DND-41 (cell line): Measurements from ENCODE around the gene ARAP1.

ENCODE experiments used
- ATAC-seq: fragments of 200-7000 bp; cut with Tn5 transposase; 3 replicates; pipeline ENCODE4 v1.9.1; 2021; ENCODE audit warnings: low read depth; ENCODE audit not compliant: insufficient read depth
- DNase-seq: peaks from one replicate; pipeline ENCODE4 v3.0.0-alpha.2; 2020
- H2AFZ ChIP-seq: 2 replicates; pipeline ENCODE4 v1.6.0; 2012; ENCODE audit warnings: low read depth, low read length
- H3K27ac ChIP-seq: 2 replicates; pipeline ENCODE4 v1.5.1; 2012; ENCODE audit warnings: low read length, inconsistent platforms
- H3K27me3 ChIP-seq: fragments of 200-600 bp; sonication (generic); 2 replicates; pipeline ENCODE4 v1.6.0; 2012; ENCODE audit warnings: low read length, mild to moderate bottlenecking, inconsistent platforms; ENCODE audit not compliant: insufficient read depth, poor library complexity
- H3K36me3 ChIP-seq: 2 replicates; pipeline ENCODE4 v1.5.1; 2012; ENCODE audit warnings: low read length, inconsistent platforms; ENCODE audit not compliant: insufficient read depth
- H3K4me1 ChIP-seq: 2 replicates; pipeline ENCODE4 v1.5.1; 2012; ENCODE audit warnings: mild to moderate bottlenecking, low read length; ENCODE audit not compliant: insufficient read depth
- H3K4me2 ChIP-seq: 2 replicates; pipeline ENCODE4 v1.6.0; 2012; ENCODE audit warnings: mild to moderate bottlenecking, moderate library complexity, low read length, inconsistent platforms; ENCODE audit not compliant: insufficient read depth
- H3K4me3 ChIP-seq, 2 experiments: fragments of 200-600 bp in 1 of 2; shearing (Covaris generic) in 1 of 2; 2 replicates each; pipeline ENCODE4 v1.5.1; 2012 to 2016; ENCODE audit warnings: inconsistent platforms in 2 of 2, low read length in 2 of 2, mild to moderate bottlenecking in 2 of 2, low read depth in 1 of 2, moderate library complexity in 1 of 2
- H3K79me2 ChIP-seq: 2 replicates; pipeline ENCODE4 v1.6.0; 2012; ENCODE audit warnings: low read length, inconsistent platforms; ENCODE audit not compliant: insufficient read depth
- H3K9ac ChIP-seq: 2 replicates; pipeline ENCODE4 v1.6.0; 2012; ENCODE audit warnings: low read depth, mild to moderate bottlenecking, inconsistent platforms, low read length, moderate library complexity
- H3K9me3 ChIP-seq: 2 replicates; pipeline ENCODE4 v1.5.1; 2012; ENCODE audit warnings: low read length, moderate library complexity, mild to moderate bottlenecking, inconsistent platforms; ENCODE audit not compliant: insufficient read depth, severe bottlenecking
- H4K20me1 ChIP-seq: 2 replicates; pipeline ENCODE4 v1.6.0; 2012; ENCODE audit warnings: low read length; ENCODE audit not compliant: insufficient read depth
- CTCF ChIP-seq: IDR thresholded peaks from 2 replicates; pipeline ENCODE4 v1.5.1; 2012; ENCODE audit warnings: borderline replicate concordance, low read length, moderate library complexity, mild to moderate bottlenecking; ENCODE audit not compliant: poor library complexity, severe bottlenecking; ENCODE audit errors: extremely low read depth
- EZH2 ChIP-seq: IDR thresholded peaks from 3 replicates; pipeline ENCODE4 v1.6.1; 2012; ENCODE audit warnings: borderline replicate concordance, low read depth, mild to moderate bottlenecking, moderate library complexity, low read length, inconsistent platforms; ENCODE audit not compliant: severe bottlenecking

The ARAP1 gene

DNA sequence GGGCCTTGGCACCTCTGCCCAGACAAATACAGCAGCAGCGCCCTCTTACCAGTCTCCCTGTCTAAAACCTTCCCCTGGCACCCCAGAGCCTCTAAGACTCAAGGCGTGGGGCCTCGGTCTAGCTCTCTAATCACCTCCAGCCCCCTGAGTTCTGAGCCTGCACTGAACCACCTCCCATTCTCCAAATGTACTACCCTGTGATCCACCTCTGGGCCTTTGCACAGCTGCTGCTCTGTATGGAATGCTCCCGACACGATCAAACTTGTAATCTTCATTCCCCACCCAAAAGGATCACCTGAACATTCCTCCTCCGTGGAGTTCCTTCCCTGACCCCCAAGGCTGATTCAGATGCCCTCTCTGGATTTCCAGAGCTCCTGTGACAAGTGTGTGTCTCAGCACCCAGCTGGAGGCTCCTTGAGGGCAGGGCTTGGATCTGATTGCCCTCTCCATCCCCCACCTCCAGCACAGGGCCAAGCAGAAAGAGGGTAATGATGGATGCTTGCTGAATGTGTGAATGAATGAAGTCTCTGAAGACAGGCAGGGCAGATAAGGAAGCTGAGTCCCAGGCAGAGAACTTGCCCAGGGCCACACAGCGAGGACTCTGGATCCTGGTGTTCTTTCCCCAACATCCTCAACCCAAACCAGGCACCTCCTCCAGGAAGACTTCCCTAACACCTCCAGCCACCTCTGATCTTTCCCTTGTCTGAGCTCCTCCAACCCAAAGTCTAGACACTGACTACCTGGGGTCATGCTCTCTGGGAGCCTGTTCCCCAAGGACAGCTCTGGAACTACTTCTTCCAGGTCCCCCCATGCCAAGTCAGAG, 23.3 kb upstream of the ARAP1 start:
- no peak for TF ChIP-seq CTCF
- no peak for TF ChIP-seq EZH2
- H2AFZ ChIP-seq: no peak overlapping the region

GRCh38 chr11:72774499-72774898, 22.3 kb upstream of the ARAP1 start:
- H3K27ac ChIP-seq: no peak overlapping the region
- no peak for TF ChIP-seq CTCF
- no peak for TF ChIP-seq EZH2
- H3K79me2 ChIP-seq: no peaks in the 10 kb centered on the region
- no peak overlapping the region for H3K9ac ChIP-seq
- ATAC-seq (no peak), DNase-seq (no peak)
- no peaks in the 10 kb centered on the region for H3K36me3 ChIP-seq
- H3K4me2 ChIP-seq: no peak overlapping the region
- no peaks in the 10 kb centered on the region for H3K27me3 ChIP-seq
- no peaks in the 10 kb centered on the region for H3K9me3 ChIP-seq
- H3K4me1 ChIP-seq: no peaks in the 10 kb centered on the region
- H4K20me1 ChIP-seq: peaks cover 3% of the 10 kb centered on the region; the same call in 1 of the 2 replicates
- no peak overlapping the region for H3K4me3 ChIP-seq
- H2AFZ ChIP-seq: no peak overlapping the region

More for the DNA sequence above, 23.3 kb upstream of the ARAP1 start:
- H3K36me3 ChIP-seq: no peaks in the 10 kb centered on the region
- H3K27ac ChIP-seq: no peak overlapping the region
- H3K4me3 ChIP-seq: no peak overlapping the region
- DNase-seq (no peak), ATAC-seq (no peak)
- H3K9me3 ChIP-seq: no peaks in the 10 kb centered on the region
- H3K27me3 ChIP-seq: no peaks in the 10 kb centered on the region
- H4K20me1 ChIP-seq: peaks cover 3% of the 10 kb centered on the region
- H3K4me1 ChIP-seq: no peaks in the 10 kb centered on the region
- no peak overlapping the region for H3K4me2 ChIP-seq
- no peak overlapping the region for H3K9ac ChIP-seq
- H3K79me2 ChIP-seq: no peaks in the 10 kb centered on the region

DNA sequence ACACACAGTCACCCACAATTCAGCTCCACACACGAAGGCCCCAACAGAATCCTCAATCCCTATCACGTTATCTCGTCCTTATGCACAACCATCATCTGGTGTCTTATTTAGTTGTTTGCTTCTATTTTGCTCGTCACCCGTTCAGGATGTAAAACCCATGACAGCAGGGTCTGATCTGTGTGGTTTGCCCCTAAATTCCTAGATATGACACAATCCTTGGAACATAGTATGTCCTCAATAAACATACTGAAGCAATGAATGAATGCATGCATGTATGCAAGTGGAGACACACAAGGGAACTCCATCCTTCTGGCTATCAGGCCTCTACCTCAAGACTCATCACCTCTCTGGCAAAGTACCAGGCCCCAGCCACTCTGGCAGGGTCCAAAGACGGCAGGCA, 21.5 kb upstream of the ARAP1 start:
- Histone ChIP-seq H3K4me2 (no peak overlapping the region), H3K79me2 (no peaks in the 10 kb centered on the region), H3K9ac (no peak overlapping the region), H3K4me3 (no peak overlapping the region), H3K36me3 (no peaks in the 10 kb centered on the region), H3K27ac (no peak overlapping the region), H4K20me1 (peaks cover 3% of the 10 kb centered on the region; the same call in 1 of the 2 replicates), H3K27me3 (no peaks in the 10 kb centered on the region), H3K4me1 (no peaks in the 10 kb centered on the region), H3K9me3 (no peaks in the 10 kb centered on the region), H2AFZ (no peak overlapping the region)
- TF ChIP-seq EZH2 (no peak), CTCF (no peak)
- DNase-seq: no peak
- no peak for ATAC-seq
